SK-N-MC (cell line): ENCODE measurements around the gene DNAH9.

Experiments used
- DNase-seq: peaks from one replicate; pipeline ENCODE4 v3.0.0-alpha.2; 2011; ENCODE audit warnings: low read depth, low spot score
- H3K27ac ChIP-seq: fragments of 200-600 bp; sonication (generic); 2 replicates; pipeline ENCODE4 v1.5.1; 2016; ENCODE audit warnings: mixed run types
- H3K36me3 ChIP-seq: fragments of 200-600 bp; sonication (generic); 2 replicates; pipeline ENCODE4 v1.6.1; 2017; ENCODE audit warnings: antibody characterized with exemption, low read length, mixed read lengths; ENCODE audit not compliant: insufficient read depth
- H3K4me3 ChIP-seq: fragments of 200-600 bp; sonication (generic); 2 replicates; pipeline ENCODE4 v1.5.1; 2016
- H3K9ac ChIP-seq: fragments of 200-600 bp; sonication (generic); 2 replicates; pipeline ENCODE4 v1.8.0; 2017; ENCODE audit warnings: mixed run types, mixed read lengths; ENCODE audit not compliant: insufficient read length
- H3K9me3 ChIP-seq: fragments of 200-600 bp; sonication (generic); 2 replicates; pipeline ENCODE4 v1.6.1; 2017; ENCODE audit warnings: low read depth, mild to moderate bottlenecking, antibody characterized with exemption, low read length, moderate library complexity, mixed read lengths
- EZH2 ChIP-seq: fragments of 200-600 bp; sonication (generic); IDR thresholded peaks from one replicate; pipeline ENCODE4 v1.6.1; 2017; ENCODE audit warnings: antibody characterized with exemption
- FOXP2 ChIP-seq: optimal IDR thresholded peaks from 2 replicates; pipeline ENCODE3; 2011; ENCODE audit warnings: mild to moderate bottlenecking, moderate library complexity; ENCODE audit not compliant: insufficient read depth; ENCODE audit errors: extremely low read length, control extremely low read depth
- POLR2AphosphoS5 ChIP-seq: IDR thresholded peaks from 2 replicates; pipeline ENCODE4 v1.6.1; 2012; ENCODE audit warnings: mild to moderate bottlenecking, low read depth, low read length, borderline replicate concordance

DNAH9 gene

GRCh38 chr17:11840831-11841230 lies 242.6 kb downstream of the DNAH9 start:
- Histone ChIP-seq H3K4me3 (no peak overlapping the region), H3K36me3 (no peaks in the 10 kb centered on the region), H3K27ac (no peak overlapping the region), H3K9ac (no peak overlapping the region), H3K9me3 (no peaks in the 10 kb centered on the region)
- no peak for DNase-seq
- no peak for TF ChIP-seq EZH2
- TF ChIP-seq POLR2AphosphoS5: no peak
- TF ChIP-seq FOXP2: no peak

GRCh38 chr17:11848330-11848729 lies 250.1 kb downstream of the DNAH9 start:
- no peak overlapping the region for H3K27ac ChIP-seq
- no peaks in the 10 kb centered on the region for H3K36me3 ChIP-seq
- H3K9ac ChIP-seq: no peak overlapping the region
- H3K4me3 ChIP-seq: no peak overlapping the region
- H3K9me3 ChIP-seq: no peaks in the 10 kb centered on the region
- no peak for DNase-seq
- TF ChIP-seq FOXP2 (no peak), POLR2AphosphoS5 (no peak), EZH2 (no peak)

- Histone ChIP-seq H3K9me3 (no peaks in the 10 kb centered on the region), H3K36me3 (no peaks in the 10 kb centered on the region), H3K27ac (no peak overlapping the region), H3K4me3 (no peak overlapping the region), H3K9ac (no peak overlapping the region)
- DNase-seq: no peak
- no peak for TF ChIP-seq EZH2
- TF ChIP-seq FOXP2: no peak
- no peak for TF ChIP-seq POLR2AphosphoS5
Observed at GRCh38 chr17:11852231-11852630, 254.0 kb downstream of the DNAH9 start.

GRCh38 chr17:11852912-11853311 lies 254.6 kb downstream of the DNAH9 start:
- no peak overlapping the region for H3K9ac ChIP-seq

GRCh38 chr17:11853321-11854151 lies 255.3 kb downstream of the DNAH9 start:
- H3K9me3 ChIP-seq: no peaks in the 10 kb centered on the region
- H3K9ac ChIP-seq: no peak overlapping the region

More at GRCh38 chr17:11852912-11853311, 254.6 kb downstream of the DNAH9 start:
- no peaks in the 10 kb centered on the region for H3K36me3 ChIP-seq
- no peak for TF ChIP-seq FOXP2
- TF ChIP-seq POLR2AphosphoS5: no peak
- no peak for TF ChIP-seq EZH2
- H3K9me3 ChIP-seq: no peaks in the 10 kb centered on the region
- DNase-seq: no peak
- no peak overlapping the region for H3K4me3 ChIP-seq
- no peak overlapping the region for H3K27ac ChIP-seq

GRCh38 chr17:11855306-11855705 lies 257.0 kb downstream of the DNAH9 start:
- TF ChIP-seq EZH2 (no peak), FOXP2 (no peak)

More at GRCh38 chr17:11853321-11854151, 255.3 kb downstream of the DNAH9 start:
- no peak for DNase-seq
- H3K4me3 ChIP-seq: no peak overlapping the region
- no peak for TF ChIP-seq FOXP2
- TF ChIP-seq EZH2: no peak
- TF ChIP-seq POLR2AphosphoS5: no peak
- no peaks in the 10 kb centered on the region for H3K36me3 ChIP-seq
- H3K27ac ChIP-seq: no peak overlapping the region

GRCh38 chr17:11857006-11857405 lies 258.7 kb downstream of the DNAH9 start:
- DNase-seq: no peak
- Histone ChIP-seq H3K36me3 (no peaks in the 10 kb centered on the region), H3K9me3 (no peaks in the 10 kb centered on the region), H3K4me3 (no peak overlapping the region), H3K9ac (no peak overlapping the region), H3K27ac (no peak overlapping the region)
- TF ChIP-seq FOXP2 (no peak), POLR2AphosphoS5 (no peak), EZH2 (no peak)

More at GRCh38 chr17:11855306-11855705, 257.0 kb downstream of the DNAH9 start:
- H3K9me3 ChIP-seq: no peaks in the 10 kb centered on the region
- DNase-seq: no peak
- no peak overlapping the region for H3K27ac ChIP-seq
- H3K36me3 ChIP-seq: no peaks in the 10 kb centered on the region
- no peak overlapping the region for H3K9ac ChIP-seq
- no peak overlapping the region for H3K4me3 ChIP-seq

- Histone ChIP-seq H3K36me3 (no peaks in the 10 kb centered on the region), H3K27ac (no peak overlapping the region), H3K4me3 (no peak overlapping the region), H3K9ac (no peak overlapping the region), H3K9me3 (no peaks in the 10 kb centered on the region)
- DNase-seq: no peak
- no peak for TF ChIP-seq FOXP2
- TF ChIP-seq POLR2AphosphoS5: no peak
- no peak for TF ChIP-seq EZH2
Observed at GRCh38 chr17:11869680-11870394, 271.6 kb downstream of the DNAH9 start.

- TF ChIP-seq FOXP2 (no peak), EZH2 (no peak), POLR2AphosphoS5 (no peak)
- no peak overlapping the region for H3K9ac ChIP-seq
- DNase-seq: no peak
- no peaks in the 10 kb centered on the region for H3K36me3 ChIP-seq
- no peak overlapping the region for H3K27ac ChIP-seq
- H3K4me3 ChIP-seq: no peak overlapping the region
- H3K9me3 ChIP-seq: no peaks in the 10 kb centered on the region
Observed at GRCh38 chr17:11871773-11872172, 273.5 kb downstream of the DNAH9 start.
